Nephron (organoid): Measurements from ENCODE around the gene DOCK10.

Source experiments
- H3K27ac Mint-ChIP-seq, 3 experiments: 2 replicates each; pipeline ENCODE4 v1.8.0; 2020; ENCODE audit warnings: mixed read lengths in 3 of 3, mild to moderate bottlenecking in 2 of 3, moderate library complexity in 1 of 3
- H3K27me3 Mint-ChIP-seq: 2 replicates; pipeline ENCODE4 v1.8.0; 2021; ENCODE audit warnings: low read depth, mild to moderate bottlenecking, moderate library complexity, mixed read lengths
- H3K36me3 Mint-ChIP-seq: 2 replicates; pipeline ENCODE4 v1.8.0; 2020; ENCODE audit warnings: low read depth, mixed read lengths
- H3K4me1 Mint-ChIP-seq: 2 replicates; pipeline ENCODE4 v1.8.0; 2020; ENCODE audit warnings: mixed read lengths
- H3K4me3 Mint-ChIP-seq, 3 experiments: 2 replicates each; pipeline ENCODE4 v1.8.0; 2020; ENCODE audit warnings: mild to moderate bottlenecking in 3 of 3, mixed read lengths in 3 of 3, moderate library complexity in 2 of 3
- H3K9me3 Mint-ChIP-seq: 2 replicates; pipeline ENCODE4 v1.8.0; 2020; ENCODE audit warnings: mixed read lengths
- TF ChIP-seq, protein P1 (sequence below), 3 experiments: fragments of 200-600 bp; sonication (generic); IDR thresholded peaks; one replicate each; pipeline ENCODE4 v1.5.0; 2021; ENCODE audit warnings: antibody characterized with exemption in 3 of 3; ENCODE audit not compliant: unreplicated experiment in 3 of 3

The DOCK10 gene

DNA sequence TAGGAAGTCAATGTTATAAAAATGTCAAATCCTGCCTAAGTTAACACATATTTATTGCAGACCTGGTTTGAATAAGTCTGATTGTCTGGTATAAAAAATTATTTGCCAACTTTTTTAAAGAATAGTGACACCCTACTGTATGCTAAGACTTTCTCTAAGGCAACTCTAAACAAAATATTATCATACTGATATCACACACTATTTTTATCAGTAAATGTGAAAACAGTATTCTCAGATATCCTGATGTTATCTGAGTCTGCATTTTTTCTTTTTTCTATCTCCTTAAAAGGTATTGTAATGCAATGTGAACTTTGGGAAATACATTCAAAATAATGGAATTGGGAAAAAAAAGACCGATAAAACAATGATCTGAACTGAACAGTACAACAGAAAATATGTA lies 127.1 kb downstream of the DOCK10 start:
- no peaks in the 10 kb centered on the region for H3K9me3 Mint-ChIP-seq
- H3K27me3 Mint-ChIP-seq: no peaks in the 10 kb centered on the region

DNA sequence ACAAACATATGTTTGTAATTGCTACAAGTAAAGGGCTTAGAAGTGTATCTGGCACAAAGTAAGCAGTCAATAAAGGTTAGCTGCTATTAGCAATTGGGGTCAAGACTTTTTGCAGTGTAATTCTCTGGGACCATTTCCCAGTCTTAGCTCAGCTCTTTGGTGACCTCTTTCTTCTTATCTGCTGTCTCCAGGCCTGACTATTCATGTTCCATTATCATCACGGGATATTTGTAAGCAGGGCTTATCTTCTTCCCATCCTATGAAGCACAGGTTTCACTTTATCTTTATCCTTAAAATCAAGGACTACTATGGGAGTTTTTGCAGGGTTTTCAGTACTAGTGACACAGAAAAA lies 131.7 kb downstream of the DOCK10 start:
- no peaks in the 10 kb centered on the region for H3K9me3 Mint-ChIP-seq
- H3K27ac Mint-ChIP-seq: peak overlapping the region; percentile 55 to 77 (median 70)
- no peak overlapping the region for H3K4me3 Mint-ChIP-seq
- no peaks in the 10 kb centered on the region for H3K27me3 Mint-ChIP-seq
- TF ChIP-seq, protein P1, sequence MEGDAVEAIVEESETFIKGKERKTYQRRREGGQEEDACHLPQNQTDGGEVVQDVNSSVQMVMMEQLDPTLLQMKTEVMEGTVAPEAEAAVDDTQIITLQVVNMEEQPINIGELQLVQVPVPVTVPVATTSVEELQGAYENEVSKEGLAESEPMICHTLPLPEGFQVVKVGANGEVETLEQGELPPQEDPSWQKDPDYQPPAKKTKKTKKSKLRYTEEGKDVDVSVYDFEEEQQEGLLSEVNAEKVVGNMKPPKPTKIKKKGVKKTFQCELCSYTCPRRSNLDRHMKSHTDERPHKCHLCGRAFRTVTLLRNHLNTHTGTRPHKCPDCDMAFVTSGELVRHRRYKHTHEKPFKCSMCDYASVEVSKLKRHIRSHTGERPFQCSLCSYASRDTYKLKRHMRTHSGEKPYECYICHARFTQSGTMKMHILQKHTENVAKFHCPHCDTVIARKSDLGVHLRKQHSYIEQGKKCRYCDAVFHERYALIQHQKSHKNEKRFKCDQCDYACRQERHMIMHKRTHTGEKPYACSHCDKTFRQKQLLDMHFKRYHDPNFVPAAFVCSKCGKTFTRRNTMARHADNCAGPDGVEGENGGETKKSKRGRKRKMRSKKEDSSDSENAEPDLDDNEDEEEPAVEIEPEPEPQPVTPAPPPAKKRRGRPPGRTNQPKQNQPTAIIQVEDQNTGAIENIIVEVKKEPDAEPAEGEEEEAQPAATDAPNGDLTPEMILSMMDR (IDR thresholded peaks at IDR 0.05; ENCODE audit: unreplicated experiment in 3 of 3): no peak
- H3K36me3 Mint-ChIP-seq: no peaks in the 10 kb centered on the region
- H3K4me1 Mint-ChIP-seq: peaks cover 26% of the 10 kb centered on the region

More for the DNA sequence above, 127.1 kb downstream of the DOCK10 start:
- Mint-ChIP-seq H3K4me3 (no peak overlapping the region), H3K27ac (no peak overlapping the region), H3K36me3 (no peaks in the 10 kb centered on the region), H3K4me1 (peaks cover 10% of the 10 kb centered on the region)
- TF ChIP-seq, protein P1 (IDR thresholded peaks at IDR 0.05; ENCODE audit: unreplicated experiment in 3 of 3): no peak

DNA sequence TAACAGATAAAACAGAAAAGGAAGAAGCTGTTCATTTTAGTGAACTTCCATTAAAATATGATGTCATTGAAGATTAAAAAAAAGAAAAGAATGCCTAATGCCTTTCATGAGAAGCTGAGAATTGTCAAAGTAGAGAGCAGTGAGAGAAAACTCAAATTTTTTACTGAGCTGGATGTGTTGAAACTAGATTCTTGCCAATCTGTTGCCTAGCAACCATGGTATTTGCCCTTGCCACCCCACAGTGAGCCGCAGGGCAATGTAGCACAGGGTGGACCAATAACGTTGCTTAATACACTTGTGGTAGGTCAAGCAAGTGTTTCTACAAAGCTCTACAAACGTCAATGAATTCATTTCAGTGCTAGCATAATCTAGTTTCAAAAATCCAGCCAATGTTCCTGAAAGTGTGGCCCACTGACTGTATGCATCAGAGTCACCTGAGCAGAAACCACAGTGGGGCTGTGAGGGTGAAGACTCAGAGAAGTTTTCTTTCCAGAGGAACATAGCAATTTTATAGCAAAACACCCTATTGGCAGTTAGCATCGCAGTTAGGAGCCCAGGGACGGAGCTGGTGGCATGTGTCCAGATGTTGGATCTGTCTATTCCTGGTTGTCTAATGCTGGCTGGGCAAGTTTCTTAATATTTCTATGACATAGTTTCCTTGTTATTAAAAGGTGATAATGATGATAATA lies 132.2 kb downstream of the DOCK10 start:
- no peaks in the 10 kb centered on the region for H3K27me3 Mint-ChIP-seq
- H3K4me3 Mint-ChIP-seq: no peak overlapping the region
- TF ChIP-seq, protein P1 (IDR thresholded peaks at IDR 0.05; ENCODE audit: unreplicated experiment in 3 of 3): no peak
- H3K4me1 Mint-ChIP-seq: peaks cover 26% of the 10 kb centered on the region
- H3K9me3 Mint-ChIP-seq: no peaks in the 10 kb centered on the region
- peak overlapping the region; percentile 55 to 77 (median 70) for H3K27ac Mint-ChIP-seq
- H3K36me3 Mint-ChIP-seq: no peaks in the 10 kb centered on the region

DNA sequence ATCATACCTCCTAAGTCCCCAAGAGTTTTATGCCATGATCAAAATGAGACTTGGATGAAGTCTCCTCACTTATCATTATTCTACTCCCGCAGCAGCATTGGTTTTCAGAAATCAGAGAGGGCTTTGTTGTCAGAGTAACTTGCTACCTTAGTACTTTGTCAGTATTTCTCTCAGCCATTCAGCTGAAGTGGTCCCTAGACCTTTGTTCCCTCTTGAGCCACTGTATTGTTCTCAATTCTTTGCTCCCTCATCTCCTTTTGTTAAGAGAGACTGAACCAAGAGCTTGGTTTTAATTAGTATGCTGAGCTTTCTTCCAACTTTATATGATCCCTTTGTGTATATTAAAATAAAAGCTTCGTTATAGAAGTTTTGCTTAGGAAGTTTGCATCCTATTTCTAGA lies 133.4 kb downstream of the DOCK10 start:
- Mint-ChIP-seq H3K9me3 (no peaks in the 10 kb centered on the region), H3K36me3 (no peaks in the 10 kb centered on the region), H3K27ac (peak overlapping the region in 2 of 3 experiments; percentile 15 to 77), H3K4me3 (no peak overlapping the region), H3K4me1 (peaks cover 26% of the 10 kb centered on the region), H3K27me3 (no peaks in the 10 kb centered on the region)
- TF ChIP-seq, protein P1 (IDR thresholded peaks at IDR 0.05; ENCODE audit: unreplicated experiment in 3 of 3): no peak

DNA sequence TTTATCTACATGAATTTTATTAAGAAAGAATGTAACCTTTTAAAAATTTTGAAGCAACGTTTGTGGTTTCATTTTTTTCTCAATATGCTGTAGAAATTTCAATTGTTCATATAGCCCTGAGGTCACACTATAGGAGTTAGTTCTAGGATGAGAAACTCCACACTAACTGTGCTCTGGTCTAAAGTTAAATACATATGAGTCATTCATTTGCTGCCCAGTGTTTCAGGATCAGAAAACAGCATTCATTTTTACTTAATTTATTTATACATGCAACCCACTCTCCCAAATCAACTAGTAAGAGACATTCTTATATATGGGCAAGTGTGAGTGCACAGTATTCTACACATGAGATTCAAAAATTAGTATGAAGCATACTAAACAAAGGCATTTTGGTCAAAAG lies 137.9 kb downstream of the DOCK10 start:
- H3K4me3 Mint-ChIP-seq: no peak overlapping the region
- H3K27ac Mint-ChIP-seq: no peak overlapping the region
- no peaks in the 10 kb centered on the region for H3K36me3 Mint-ChIP-seq
- peaks cover 8% of the 10 kb centered on the region for H3K4me1 Mint-ChIP-seq
- no peaks in the 10 kb centered on the region for H3K27me3 Mint-ChIP-seq
- H3K9me3 Mint-ChIP-seq: no peaks in the 10 kb centered on the region
- TF ChIP-seq, protein P1 (IDR thresholded peaks at IDR 0.05; ENCODE audit: unreplicated experiment in 3 of 3): no peak

DNA sequence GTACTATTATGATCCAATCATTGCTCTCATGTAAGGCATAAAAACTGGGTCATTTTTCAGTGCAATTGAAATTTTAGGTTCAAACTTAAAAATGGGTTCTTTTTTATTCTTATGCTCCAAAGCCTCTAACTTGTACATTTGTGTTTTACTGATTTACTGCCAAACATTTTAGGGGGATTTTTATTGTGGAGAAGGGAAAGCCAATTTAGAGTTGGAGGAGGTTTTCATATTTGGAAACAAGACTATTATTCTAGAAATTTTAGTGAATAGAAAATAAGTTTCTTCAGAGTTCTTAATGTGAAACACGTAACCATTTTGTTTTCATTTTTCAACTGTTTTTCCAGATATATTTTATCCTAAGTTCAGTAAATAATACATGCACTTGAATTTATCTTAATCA lies 138.6 kb downstream of the DOCK10 start:
- Mint-ChIP-seq H3K4me3 (no peak overlapping the region), H3K27ac (no peak overlapping the region), H3K27me3 (no peaks in the 10 kb centered on the region), H3K9me3 (no peaks in the 10 kb centered on the region), H3K4me1 (peaks cover under 1% of the 10 kb centered on the region), H3K36me3 (no peaks in the 10 kb centered on the region)
- TF ChIP-seq, protein P1 (IDR thresholded peaks at IDR 0.05; ENCODE audit: unreplicated experiment in 3 of 3): no peak
